Osteocyte (in vitro differentiated cells): ENCODE results near the gene FAM24B. TPM values are rescaled to one million over a fixed set of nuclear protein-coding genes. Genes with fewer than 3 reads are reported as not detected.

Experiments used
- DNase-seq: peaks from one replicate; pipeline ENCODE4 v3.0.0; 2021; ENCODE audit warnings: mixed read lengths; ENCODE audit not compliant: unreplicated experiment; ENCODE audit errors: extremely low spot score
- H3K27ac Mint-ChIP-seq: one replicate; pipeline ENCODE4 v1.8.0; 2021; ENCODE audit warnings: mild to moderate bottlenecking, mixed read lengths; ENCODE audit not compliant: unreplicated experiment
- H3K27me3 Mint-ChIP-seq: one replicate; pipeline ENCODE4 v1.8.0; 2021; ENCODE audit warnings: mixed read lengths; ENCODE audit not compliant: unreplicated experiment
- H3K36me3 Mint-ChIP-seq: one replicate; pipeline ENCODE4 v1.8.0; 2021; ENCODE audit warnings: mixed read lengths; ENCODE audit not compliant: unreplicated experiment
- H3K4me1 Mint-ChIP-seq: one replicate; pipeline ENCODE4 v1.8.0; 2021; ENCODE audit warnings: mixed read lengths; ENCODE audit not compliant: unreplicated experiment
- H3K4me3 Mint-ChIP-seq: one replicate; pipeline ENCODE4 v1.8.0; 2021; ENCODE audit warnings: mild to moderate bottlenecking, moderate library complexity, mixed read lengths; ENCODE audit not compliant: unreplicated experiment
- H3K9me3 Mint-ChIP-seq: one replicate; pipeline ENCODE4 v1.8.0; 2021; ENCODE audit warnings: mixed read lengths; ENCODE audit not compliant: unreplicated experiment
- total RNA-seq: library from RNA; stranded (reverse); gene quantifications from 2 replicates; pipeline ENCODE4 v1.2.1, GENCODE V29; 2021
- TF ChIP-seq, protein P1 (sequence below): fragments of 200-600 bp; sonication (generic); IDR thresholded peaks from 2 replicates; pipeline ENCODE4 v1.5.0; 2021; ENCODE audit warnings: antibody characterized with exemption, mild to moderate bottlenecking, moderate library complexity

FAM24B gene
- total RNA-seq, 1 donor from 2014 or later, result 0.70 TPM

DNA sequence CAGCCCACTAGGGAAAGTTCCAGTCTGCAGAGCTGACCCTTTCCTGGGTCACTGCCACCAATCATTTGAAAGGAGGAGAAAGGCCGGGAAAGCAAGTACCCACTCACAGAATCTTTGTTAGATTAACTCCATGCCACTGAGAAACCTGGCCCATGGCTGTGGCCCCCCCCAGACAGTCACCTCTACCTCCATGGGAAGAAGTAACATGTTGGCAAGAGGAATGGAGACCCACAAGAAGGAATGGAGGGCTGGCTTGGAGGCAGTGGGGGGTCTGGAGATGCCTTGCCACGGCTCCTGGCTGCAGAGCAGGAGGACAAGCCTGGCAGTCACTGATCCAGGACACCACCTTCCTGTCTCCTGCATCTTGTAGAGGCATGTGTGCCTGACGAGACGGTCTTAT lies 66.6 kb downstream of the FAM24B start:
- TF ChIP-seq, protein P1, sequence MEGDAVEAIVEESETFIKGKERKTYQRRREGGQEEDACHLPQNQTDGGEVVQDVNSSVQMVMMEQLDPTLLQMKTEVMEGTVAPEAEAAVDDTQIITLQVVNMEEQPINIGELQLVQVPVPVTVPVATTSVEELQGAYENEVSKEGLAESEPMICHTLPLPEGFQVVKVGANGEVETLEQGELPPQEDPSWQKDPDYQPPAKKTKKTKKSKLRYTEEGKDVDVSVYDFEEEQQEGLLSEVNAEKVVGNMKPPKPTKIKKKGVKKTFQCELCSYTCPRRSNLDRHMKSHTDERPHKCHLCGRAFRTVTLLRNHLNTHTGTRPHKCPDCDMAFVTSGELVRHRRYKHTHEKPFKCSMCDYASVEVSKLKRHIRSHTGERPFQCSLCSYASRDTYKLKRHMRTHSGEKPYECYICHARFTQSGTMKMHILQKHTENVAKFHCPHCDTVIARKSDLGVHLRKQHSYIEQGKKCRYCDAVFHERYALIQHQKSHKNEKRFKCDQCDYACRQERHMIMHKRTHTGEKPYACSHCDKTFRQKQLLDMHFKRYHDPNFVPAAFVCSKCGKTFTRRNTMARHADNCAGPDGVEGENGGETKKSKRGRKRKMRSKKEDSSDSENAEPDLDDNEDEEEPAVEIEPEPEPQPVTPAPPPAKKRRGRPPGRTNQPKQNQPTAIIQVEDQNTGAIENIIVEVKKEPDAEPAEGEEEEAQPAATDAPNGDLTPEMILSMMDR, result no peak
- Mint-ChIP-seq H3K27ac (no peak overlapping the region), H3K27me3 (peaks cover 4% of the 10 kb centered on the region), H3K4me1 (no peaks in the 10 kb centered on the region), H3K9me3 (no peaks in the 10 kb centered on the region), H3K36me3 (no peaks in the 10 kb centered on the region), H3K4me3 (no peak overlapping the region)
- DNase-seq, result no peak

DNA sequence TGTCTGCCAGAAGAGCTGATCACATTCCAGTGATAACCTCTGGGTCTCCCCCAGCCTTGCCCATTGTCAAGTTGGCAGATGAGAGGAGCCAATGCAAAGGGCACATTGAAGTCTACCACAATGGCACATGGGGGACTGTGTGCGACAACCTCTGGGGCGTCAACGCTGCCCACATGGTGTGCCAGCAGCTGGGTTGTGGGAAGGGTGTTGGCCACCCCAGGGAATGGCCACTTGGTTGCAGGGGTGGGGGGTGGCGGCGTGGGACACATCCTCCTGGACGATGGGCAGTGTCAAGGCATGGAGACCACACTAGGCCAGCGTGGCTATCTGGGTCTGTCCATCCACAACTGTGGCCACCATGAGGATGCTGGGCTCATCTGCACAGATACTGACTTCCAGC lies 77.1 kb downstream of the FAM24B start:
- H3K27me3 Mint-ChIP-seq, result no peaks in the 10 kb centered on the region
- TF ChIP-seq, protein P1, result no peak
- H3K36me3 Mint-ChIP-seq, result no peaks in the 10 kb centered on the region
- no peaks in the 10 kb centered on the region for H3K9me3 Mint-ChIP-seq
- H3K27ac Mint-ChIP-seq, result no peak overlapping the region
- H3K4me3 Mint-ChIP-seq, result no peak overlapping the region
- no peaks in the 10 kb centered on the region for H3K4me1 Mint-ChIP-seq
- no peak for DNase-seq

Other genes with a start within 250 kb of the FAM24B start
- not detected in 2 replicates for gene C10orf120, start 179.7 kb downstream of the FAM24B start, total RNA-seq
- gene CUZD1, start 33.7 kb downstream of the FAM24B start, total RNA-seq, result 0.30 and 0.81 TPM in 2 replicates
- gene FAM24A, start 31.0 kb upstream of the FAM24B start, total RNA-seq, result not detected in 2 replicates
- 9.4 and 10.0 TPM in 2 replicates for gene C10orf88, start 74.6 kb upstream of the FAM24B start, total RNA-seq
- gene PSTK, start 100.8 kb upstream of the FAM24B start, total RNA-seq, result 5.9 and 6.1 TPM in 2 replicates
- gene IKZF5, start 129.2 kb upstream of the FAM24B start, total RNA-seq, result 10.5 and 16.0 TPM in 2 replicates
- gene ACADSB, start 129.4 kb upstream of the FAM24B start, total RNA-seq, result 17.5 and 19.5 TPM in 2 replicates